Osteoblast (primary cell): Measurements from ENCODE around the gene DGKI. TPM values are rescaled to one million over a fixed set of nuclear protein-coding genes. Genes with fewer than 3 reads are reported as not detected.

ENCODE experiments used
- DNase-seq: peaks from one replicate; pipeline ENCODE4 v3.0.0; 2011; ENCODE audit warnings: low spot score, mixed read lengths; ENCODE audit not compliant: insufficient read length; ENCODE audit errors: missing footprints
- H2AFZ ChIP-seq: 2 replicates; pipeline ENCODE4 v1.6.0; 2011; ENCODE audit warnings: mild to moderate bottlenecking, low read length
- H3K27ac ChIP-seq: 2 replicates; pipeline ENCODE4 v1.5.1; 2011; ENCODE audit warnings: mild to moderate bottlenecking, low read depth, low read length, moderate library complexity
- H3K27me3 ChIP-seq: 2 replicates; pipeline ENCODE4 v1.6.0; 2012; ENCODE audit warnings: mild to moderate bottlenecking, control low read depth, inconsistent platforms, low read length, moderate library complexity; ENCODE audit not compliant: insufficient read depth
- H3K36me3 ChIP-seq: 2 replicates; pipeline ENCODE4 v1.5.1; 2011; ENCODE audit warnings: mild to moderate bottlenecking, low read length, control low read depth, moderate library complexity; ENCODE audit not compliant: insufficient read depth
- H3K4me1 ChIP-seq: 2 replicates; pipeline ENCODE4 v1.5.1; 2011; ENCODE audit warnings: mild to moderate bottlenecking, low read length, control low read depth, moderate library complexity; ENCODE audit not compliant: insufficient read depth
- H3K4me2 ChIP-seq: 2 replicates; pipeline ENCODE4 v1.6.0; 2011; ENCODE audit warnings: mild to moderate bottlenecking, low read length; ENCODE audit not compliant: insufficient read depth
- H3K4me3 ChIP-seq: fragments of 200-600 bp; sonication (generic); 3 replicates; pipeline ENCODE4 v1.5.1; 2012; ENCODE audit warnings: mild to moderate bottlenecking, low read length, inconsistent platforms; ENCODE audit not compliant: insufficient read depth
- H3K79me2 ChIP-seq: 2 replicates; pipeline ENCODE4 v1.6.0; 2012; ENCODE audit warnings: mild to moderate bottlenecking, low read length, control low read depth, inconsistent platforms; ENCODE audit not compliant: insufficient read depth
- H3K9me3 ChIP-seq: 2 replicates; pipeline ENCODE4 v1.5.1; 2011; ENCODE audit warnings: low read depth, low read length, control low read depth
- H4K20me1 ChIP-seq: 2 replicates; pipeline ENCODE4 v1.6.0; 2012; ENCODE audit warnings: mild to moderate bottlenecking, low read length, control low read depth; ENCODE audit not compliant: insufficient read depth
- total RNA-seq: library from RNA; depleted of rRNA; stranded (reverse); fragments of >200 nt; gene quantifications from 2 replicates; pipeline ENCODE4 v1.2.3, GENCODE V29; 2012
- TF ChIP-seq, protein P1 (sequence below): IDR thresholded peaks from 2 replicates; pipeline ENCODE4 v1.5.1; 2011; ENCODE audit warnings: mild to moderate bottlenecking, low read depth, low read length, moderate library complexity; ENCODE audit errors: extremely low read depth

DGKI gene
- total RNA-seq, 1 donor, result 19.2 TPM

- Histone ChIP-seq H3K4me3 (peak overlapping the region; percentile 27), H2AFZ (peak overlapping the region; percentile 33), H3K4me1 (peaks cover 46% of the 10 kb centered on the region), H4K20me1 (no peaks in the 10 kb centered on the region), H3K4me2 (peak overlapping the region; percentile 62), H3K9me3 (no peaks in the 10 kb centered on the region), H3K79me2 (no peaks in the 10 kb centered on the region), H3K27ac (peak overlapping the region; percentile 98), H3K36me3 (peaks cover 9% of the 10 kb centered on the region), H3K27me3 (no peaks in the 10 kb centered on the region)
- TF ChIP-seq, protein P1, sequence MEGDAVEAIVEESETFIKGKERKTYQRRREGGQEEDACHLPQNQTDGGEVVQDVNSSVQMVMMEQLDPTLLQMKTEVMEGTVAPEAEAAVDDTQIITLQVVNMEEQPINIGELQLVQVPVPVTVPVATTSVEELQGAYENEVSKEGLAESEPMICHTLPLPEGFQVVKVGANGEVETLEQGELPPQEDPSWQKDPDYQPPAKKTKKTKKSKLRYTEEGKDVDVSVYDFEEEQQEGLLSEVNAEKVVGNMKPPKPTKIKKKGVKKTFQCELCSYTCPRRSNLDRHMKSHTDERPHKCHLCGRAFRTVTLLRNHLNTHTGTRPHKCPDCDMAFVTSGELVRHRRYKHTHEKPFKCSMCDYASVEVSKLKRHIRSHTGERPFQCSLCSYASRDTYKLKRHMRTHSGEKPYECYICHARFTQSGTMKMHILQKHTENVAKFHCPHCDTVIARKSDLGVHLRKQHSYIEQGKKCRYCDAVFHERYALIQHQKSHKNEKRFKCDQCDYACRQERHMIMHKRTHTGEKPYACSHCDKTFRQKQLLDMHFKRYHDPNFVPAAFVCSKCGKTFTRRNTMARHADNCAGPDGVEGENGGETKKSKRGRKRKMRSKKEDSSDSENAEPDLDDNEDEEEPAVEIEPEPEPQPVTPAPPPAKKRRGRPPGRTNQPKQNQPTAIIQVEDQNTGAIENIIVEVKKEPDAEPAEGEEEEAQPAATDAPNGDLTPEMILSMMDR, result no peak
- peak; percentile 80 for DNase-seq
Measured at GRCh38 chr7:137681657-137682562, 164.9 kb downstream of the DGKI start.

GRCh38 chr7:137674551-137675409 lies 172.0 kb downstream of the DGKI start:
- peaks cover 18% of the 10 kb centered on the region for H3K4me1 ChIP-seq
- H3K27me3 ChIP-seq, result no peaks in the 10 kb centered on the region
- H3K79me2 ChIP-seq, result no peaks in the 10 kb centered on the region
- no peak overlapping the region for H3K27ac ChIP-seq
- no peak overlapping the region for H3K4me3 ChIP-seq
- no peaks in the 10 kb centered on the region for H4K20me1 ChIP-seq
- TF ChIP-seq, protein P1, result no peak
- no peak overlapping the region for H3K4me2 ChIP-seq
- H3K9me3 ChIP-seq, result no peaks in the 10 kb centered on the region
- no peak for DNase-seq
- H3K36me3 ChIP-seq, result peaks cover 10% of the 10 kb centered on the region
- H2AFZ ChIP-seq, result no peak overlapping the region

DNA sequence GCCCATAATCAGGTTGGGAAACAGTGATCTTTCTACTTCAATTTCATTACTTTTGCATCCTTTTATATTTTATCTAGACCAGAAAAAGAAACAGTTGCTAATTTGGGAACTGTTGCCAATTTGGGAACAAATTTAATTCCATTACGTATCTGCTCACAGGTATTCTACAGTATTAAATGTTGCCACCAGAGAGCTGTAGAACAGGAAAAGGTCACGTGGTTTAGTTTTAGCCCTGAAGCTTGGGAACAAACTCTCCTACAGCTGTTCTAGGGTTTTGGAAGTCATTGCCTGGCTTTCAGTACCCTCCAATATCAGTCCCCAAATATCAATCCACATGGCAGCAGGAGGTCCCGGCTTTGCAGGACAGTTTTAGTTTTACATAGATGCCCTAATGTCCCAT lies 172.7 kb downstream of the DGKI start:
- DNase-seq, result no peak
- no peak overlapping the region for H2AFZ ChIP-seq
- no peak overlapping the region for H3K4me2 ChIP-seq
- H3K36me3 ChIP-seq, result peaks cover 10% of the 10 kb centered on the region
- H3K27ac ChIP-seq, result no peak overlapping the region
- no peaks in the 10 kb centered on the region for H3K9me3 ChIP-seq
- H3K4me3 ChIP-seq, result no peak overlapping the region
- H3K79me2 ChIP-seq, result no peaks in the 10 kb centered on the region
- TF ChIP-seq, protein P1, result no peak
- no peaks in the 10 kb centered on the region for H4K20me1 ChIP-seq
- H3K27me3 ChIP-seq, result no peaks in the 10 kb centered on the region
- peaks cover 25% of the 10 kb centered on the region for H3K4me1 ChIP-seq

DNA sequence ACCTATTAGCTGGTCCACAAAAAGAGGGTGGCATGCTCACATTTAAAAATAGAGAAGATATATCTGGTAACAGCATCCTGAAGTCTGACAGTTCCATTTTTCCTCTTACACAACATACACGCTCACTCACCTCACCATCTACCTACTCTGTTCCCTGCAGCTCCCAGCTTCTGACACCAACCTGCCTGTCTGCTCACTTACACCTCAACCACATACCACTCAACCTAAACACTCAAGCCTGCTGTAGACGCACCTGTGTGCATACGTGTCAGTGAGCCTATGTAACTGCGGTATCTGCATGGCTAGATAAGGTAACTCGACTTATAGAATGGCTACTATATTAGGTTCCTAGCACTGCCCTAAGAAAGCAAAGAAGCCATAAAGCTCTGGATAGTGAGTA lies 174.9 kb downstream of the DGKI start:
- peak overlapping the region; percentile 98 for H3K27ac ChIP-seq
- DNase-seq, result no peak
- H4K20me1 ChIP-seq, result no peaks in the 10 kb centered on the region
- no peak overlapping the region for H2AFZ ChIP-seq
- peaks cover 3% of the 10 kb centered on the region for H3K36me3 ChIP-seq
- no peaks in the 10 kb centered on the region for H3K27me3 ChIP-seq
- TF ChIP-seq, protein P1, result no peak
- no peaks in the 10 kb centered on the region for H3K9me3 ChIP-seq
- no peak overlapping the region for H3K4me2 ChIP-seq
- no peak overlapping the region for H3K4me3 ChIP-seq
- H3K4me1 ChIP-seq, result peaks cover 45% of the 10 kb centered on the region
- H3K79me2 ChIP-seq, result no peaks in the 10 kb centered on the region
